GM18526 (cell line): Measurements from ENCODE around the gene C12orf43.

ENCODE experiments used
- POLR2A ChIP-seq: IDR thresholded peaks from 3 replicates; pipeline ENCODE4 v1.6.1; 2011; ENCODE audit not compliant: insufficient read length; ENCODE audit errors: extremely low read depth

C12orf43 gene

DNA sequence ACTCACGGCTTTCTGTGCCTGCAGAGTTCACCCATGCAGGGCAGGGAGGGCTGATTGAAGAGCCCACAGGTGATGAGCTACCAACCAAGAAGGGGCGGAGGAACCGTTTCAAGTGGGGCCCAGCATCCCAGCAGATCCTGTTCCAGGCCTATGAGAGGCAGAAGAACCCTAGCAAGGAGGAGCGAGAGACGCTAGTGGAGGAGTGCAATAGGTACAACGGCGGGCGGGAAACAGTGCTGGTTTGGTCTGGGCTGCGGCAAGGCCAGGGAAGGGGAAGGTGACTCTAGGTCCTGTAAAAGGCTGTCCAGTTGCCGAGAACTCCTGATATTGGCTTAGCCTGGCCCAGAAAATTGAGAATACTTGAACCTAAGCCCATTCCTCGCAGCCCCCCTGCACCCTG is 22.8 kb downstream of the C12orf43 start:
- no peak for TF ChIP-seq POLR2A

DNA sequence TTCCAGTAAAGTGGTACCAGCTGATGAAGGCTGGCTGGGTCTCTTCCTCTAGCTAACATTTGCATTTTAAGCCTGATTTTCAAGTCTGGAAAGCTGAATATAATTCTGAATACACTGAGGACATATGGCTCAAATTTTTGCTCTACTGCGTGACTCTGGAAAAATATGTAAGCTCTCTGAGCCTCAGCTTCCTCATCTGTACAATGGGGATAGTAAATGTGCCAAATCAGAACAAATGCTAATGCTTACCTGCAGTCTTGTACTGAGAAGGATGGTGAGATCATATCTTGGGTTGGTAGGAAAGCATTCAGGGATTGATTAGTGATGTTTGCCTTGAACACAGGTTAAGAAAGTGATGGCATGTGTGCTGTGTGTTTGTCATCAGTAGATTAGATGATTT is 23.3 kb downstream of the C12orf43 start:
- no peak for TF ChIP-seq POLR2A

DNA sequence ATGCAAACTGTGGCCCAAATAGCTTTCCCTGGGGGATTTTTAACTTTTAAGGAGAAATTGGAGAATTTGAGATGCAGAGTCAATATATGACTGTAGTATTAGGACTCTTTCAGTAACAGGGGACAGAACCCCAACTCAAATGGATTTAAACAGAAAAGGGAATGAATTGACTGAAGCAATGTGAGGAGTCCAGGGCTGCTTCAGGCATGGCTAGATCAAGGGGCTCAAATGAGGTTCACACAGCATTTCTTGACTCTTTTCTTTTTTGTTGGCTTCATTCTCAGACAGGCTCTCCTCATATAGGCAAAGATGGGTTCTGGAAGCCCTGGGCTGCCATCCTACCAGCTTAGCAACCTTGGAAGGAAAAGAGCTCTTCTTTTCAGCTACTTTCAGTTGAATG is 24.3 kb downstream of the C12orf43 start:
- TF ChIP-seq POLR2A: no peak

DNA sequence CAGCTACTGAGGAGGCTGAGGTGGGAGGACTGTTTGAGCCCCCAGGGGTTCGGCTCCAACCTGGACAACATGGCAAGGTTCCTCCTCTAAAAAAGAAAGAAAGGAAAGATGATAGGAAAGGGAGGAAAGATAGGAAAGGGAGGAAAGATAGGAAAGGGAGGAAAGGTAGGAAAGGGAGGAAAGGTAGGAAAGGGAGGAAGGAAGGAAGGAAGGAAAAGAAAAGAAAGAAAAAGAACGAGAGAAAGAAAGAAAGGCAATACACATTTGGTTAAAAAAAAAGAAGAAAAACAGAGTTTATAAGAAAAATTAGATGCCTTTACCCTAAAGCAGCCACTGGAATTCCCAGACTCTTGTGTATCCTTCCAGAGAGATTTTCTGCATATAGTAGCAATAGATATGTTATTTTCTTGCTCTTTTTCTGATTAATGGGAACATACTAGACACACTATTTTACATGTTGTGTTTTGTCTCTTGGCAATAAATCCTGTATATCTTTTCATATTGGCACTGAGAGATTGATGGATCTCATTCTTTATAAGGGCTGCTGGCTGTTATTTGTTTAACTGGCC is 25.7 kb downstream of the C12orf43 start:
- no peak for TF ChIP-seq POLR2A

DNA sequence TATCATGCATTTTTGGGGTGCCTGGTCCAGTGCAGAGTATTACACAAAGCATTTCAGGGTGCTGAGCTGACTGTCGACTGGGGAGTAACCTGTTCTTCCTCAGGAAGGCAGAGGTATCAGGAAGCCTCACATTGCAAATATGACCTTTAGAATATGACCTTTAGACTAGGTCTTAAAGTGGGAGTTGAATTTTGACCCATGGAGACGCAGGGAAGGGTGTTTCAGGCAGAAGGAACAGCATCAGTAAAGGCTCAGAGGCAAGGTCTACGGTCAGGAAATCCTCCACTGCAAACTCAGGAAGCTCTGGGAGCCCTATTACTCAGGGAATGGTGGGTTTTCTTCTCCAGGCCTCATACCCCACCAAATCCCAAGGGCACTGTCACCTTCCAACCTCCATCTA is 26.6 kb downstream of the C12orf43 start:
- no peak for TF ChIP-seq POLR2A

DNA sequence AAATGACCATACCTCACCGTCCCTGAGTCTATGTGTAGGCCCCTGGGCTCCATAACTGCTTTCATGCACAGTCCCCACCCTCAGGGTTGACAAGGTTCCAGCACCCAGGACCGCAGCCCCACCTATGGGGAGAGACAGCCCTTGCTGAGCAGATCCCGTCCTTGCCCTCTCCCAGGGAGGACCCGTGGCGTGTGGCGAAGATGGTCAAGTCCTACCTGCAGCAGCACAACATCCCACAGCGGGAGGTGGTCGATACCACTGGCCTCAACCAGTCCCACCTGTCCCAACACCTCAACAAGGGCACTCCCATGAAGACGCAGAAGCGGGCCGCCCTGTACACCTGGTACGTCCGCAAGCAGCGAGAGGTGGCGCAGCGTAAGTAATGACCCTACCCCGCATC is 27.6 kb downstream of the C12orf43 start:
- no peak for TF ChIP-seq POLR2A

DNA sequence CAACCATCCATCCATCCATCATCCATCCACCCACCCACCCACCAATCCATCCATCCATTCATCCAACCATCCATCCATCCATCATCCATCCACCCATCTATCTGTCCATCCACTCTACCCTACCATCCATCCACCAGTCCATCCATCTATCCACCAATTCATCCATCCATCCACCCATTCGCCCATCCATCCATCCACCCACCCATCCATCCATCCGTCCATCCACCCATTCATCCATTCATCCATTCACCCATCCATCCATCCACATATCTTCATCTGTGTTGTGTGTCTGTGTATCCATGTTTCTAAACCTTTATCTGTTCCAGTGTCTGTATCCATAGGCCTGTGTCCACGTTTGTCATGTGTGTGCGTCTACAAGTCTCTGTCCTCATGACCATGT is 28.1 kb downstream of the C12orf43 start:
- no peak for TF ChIP-seq POLR2A

DNA sequence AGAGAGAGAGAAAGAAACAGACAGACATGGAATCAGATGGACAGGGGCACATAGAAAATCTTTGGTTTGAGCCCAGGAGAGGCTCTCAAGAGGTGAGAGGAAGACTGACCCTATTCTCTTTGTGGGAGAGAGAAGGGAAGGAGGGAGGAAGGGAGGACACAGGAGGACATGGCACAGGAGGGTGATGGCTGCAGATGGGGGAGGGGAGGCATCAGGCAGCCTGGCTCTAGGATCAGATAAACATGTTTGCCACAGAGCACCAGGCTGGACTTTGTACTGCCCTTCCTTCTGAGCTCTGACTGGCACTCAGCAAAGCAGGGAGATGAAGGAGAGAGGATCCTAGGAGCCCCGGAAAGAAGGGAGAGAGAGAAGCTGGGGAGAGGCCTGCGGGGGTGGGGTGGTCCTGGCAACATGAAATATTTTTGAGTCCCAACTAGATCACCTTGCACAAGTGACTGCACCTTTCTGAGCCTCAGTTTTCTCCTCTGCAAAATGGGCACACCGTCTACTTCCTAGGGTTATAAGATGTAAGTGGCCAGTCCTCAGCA is 31.9 kb downstream of the C12orf43 start:
- TF ChIP-seq POLR2A: no peak

DNA sequence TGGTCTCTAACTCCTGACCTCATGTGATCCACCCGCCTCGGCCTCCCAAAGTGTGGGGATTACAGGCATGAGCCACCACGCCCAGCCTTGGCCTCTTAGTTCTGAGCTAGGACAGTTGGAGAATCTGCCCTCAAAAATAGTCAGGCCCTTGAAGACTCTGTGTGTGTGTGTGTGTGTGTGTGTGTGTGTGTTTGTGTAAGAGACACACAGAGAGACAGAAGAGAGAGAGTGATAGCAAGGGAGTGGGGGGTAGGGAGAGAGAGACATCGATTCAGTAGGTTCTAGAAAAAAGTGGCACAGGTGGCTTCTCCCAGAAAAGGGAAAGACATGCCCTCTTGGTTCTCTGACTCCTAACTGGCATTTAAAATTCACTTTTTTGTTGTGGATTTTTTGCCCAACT is 32.5 kb downstream of the C12orf43 start:
- TF ChIP-seq POLR2A: no peak

DNA sequence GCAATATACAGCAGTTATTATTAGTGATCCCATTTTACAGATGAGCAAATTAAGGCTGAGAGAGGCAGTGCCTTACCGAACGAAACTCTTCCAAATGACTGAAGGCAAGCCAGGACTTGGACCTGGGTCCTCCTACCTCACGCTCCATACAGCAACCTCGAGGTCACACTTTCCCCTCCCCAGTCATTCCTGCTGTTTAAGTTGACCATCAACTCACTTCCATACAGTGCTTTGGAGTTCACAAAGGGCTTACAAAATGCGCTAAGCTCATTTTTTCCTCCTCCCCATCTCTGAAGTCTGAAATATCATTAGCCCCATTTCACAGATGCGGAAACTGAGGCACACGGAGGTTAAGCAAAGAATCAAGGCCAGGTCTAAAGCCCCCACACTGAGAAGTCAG is 33.6 kb downstream of the C12orf43 start:
- TF ChIP-seq POLR2A: no peak

DNA sequence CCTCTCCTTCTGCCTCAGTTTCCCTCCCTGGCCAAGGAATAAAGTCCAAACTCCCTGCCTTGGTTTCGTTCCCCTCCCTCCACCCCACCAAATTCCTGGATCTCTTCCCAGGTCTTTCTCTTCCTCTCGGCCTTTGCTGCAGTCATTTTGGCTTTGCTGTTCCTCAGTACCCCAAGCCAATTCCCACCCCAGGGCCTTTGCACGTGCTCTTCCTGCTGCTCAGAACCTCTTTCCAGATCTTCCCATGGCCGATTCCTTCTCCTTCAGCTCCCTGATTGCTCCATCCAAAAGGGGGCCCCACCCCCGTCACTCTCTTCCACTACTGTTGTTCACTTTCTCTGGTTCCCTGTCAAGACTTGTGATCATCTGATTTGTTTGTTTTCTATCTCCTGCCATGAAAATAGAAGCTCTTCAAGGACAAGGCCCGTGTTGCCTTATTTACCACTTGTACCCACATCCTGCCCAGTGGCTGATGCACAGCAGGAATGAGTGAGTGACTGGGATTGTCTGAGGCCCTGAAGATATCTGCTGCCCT is 34.8 kb downstream of the C12orf43 start:
- TF ChIP-seq POLR2A: no peak

DNA sequence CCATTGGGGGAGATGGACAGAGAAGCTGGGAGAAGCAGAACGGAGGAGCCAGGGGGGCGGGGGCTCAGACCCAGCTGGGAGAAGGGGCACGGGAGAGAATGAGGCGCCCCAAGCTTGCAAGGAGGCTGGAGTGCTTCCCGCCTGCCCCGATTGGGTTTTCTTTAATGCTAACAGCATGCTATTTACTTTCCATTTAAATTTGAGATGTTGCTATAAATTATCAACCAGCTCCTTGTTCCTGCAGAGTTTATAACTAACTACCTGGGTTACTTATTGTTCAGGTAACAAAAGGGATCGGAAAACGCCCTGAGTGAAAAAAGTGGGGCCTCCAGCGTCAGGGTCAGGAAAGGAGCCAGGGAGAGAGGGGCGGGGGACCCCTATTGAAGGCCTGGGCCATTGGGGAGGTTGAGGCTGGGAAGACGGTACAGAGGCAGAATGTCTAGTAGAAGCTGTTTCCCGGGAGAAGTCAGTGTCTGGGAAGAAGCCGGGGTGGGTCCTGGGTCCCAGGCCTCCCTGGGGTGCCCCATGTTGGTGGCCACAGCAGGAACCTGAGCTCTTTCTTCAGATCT is 35.4 kb downstream of the C12orf43 start:
- no peak for TF ChIP-seq POLR2A

DNA sequence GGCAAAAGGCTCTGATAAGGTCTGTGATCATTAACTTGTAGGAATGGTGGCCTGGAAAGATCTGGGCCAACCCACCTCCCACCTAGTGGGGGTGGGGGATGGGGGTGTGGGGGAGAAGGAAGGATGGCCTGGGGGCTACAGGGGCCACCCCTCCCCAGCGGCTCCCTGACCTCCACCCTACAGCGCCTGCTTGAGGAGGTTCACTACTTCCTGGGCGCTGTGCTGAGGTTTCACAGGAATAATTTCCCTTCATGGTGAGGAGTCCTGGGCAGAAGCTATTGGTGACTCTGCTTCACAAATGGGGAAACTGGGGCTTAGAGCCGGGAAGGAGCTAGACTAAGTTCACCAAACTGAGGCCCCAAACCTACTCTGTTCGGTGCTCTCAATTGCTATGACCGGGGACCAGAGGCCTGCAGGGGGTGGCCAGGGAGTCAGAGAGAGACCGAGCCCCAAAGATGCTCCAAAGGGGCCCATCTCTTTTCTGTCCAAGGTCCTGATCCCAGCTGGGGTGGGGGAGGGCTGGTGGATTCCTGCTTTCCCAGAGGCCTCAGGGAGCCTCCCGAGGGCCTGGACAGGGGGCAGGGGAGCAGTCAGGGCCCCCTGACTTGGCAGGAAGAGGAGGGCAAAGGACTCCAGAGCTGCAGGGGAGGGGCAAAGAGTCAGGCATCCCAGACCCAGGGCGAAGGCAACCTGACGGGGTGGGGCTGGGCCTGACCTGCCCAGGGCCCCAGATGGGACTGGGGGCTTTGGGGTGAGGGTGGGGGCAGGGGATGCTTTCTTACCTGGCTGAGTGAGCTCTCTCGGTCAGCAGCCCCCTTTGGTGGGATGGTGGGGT is 36.2 kb downstream of the C12orf43 start:
- no peak for TF ChIP-seq POLR2A

DNA sequence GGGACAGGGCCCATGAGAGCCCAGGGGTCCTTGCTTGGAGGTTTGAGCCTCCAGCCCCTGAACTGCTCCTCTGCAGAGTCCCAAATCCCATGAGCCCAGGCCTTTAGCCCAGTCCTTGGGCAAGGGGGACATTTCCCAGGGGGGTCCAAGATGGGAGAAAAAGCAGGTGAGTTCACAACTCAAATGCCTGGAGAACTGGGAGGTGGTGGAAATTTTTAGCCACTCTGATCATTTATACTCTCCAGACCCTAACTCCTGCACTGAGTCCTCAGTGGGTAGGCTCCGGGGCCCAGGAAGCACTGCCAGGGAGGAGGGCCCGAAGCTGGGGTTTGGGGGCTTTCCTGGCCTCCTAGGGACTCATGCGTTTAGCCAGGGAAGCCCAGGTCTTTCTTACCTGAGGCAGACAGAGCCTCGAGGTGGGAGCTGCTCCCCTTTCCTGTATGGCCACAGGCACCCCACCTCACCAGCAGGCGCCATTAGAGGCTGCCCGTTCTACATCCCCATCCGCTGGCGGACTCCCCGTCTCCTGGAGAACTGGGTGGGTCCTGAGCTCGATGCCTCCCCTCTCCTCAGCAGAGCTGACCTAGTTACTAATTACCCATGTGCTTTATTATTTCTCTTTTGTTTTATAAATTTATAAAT is 36.9 kb downstream of the C12orf43 start:
- no peak for TF ChIP-seq POLR2A

DNA sequence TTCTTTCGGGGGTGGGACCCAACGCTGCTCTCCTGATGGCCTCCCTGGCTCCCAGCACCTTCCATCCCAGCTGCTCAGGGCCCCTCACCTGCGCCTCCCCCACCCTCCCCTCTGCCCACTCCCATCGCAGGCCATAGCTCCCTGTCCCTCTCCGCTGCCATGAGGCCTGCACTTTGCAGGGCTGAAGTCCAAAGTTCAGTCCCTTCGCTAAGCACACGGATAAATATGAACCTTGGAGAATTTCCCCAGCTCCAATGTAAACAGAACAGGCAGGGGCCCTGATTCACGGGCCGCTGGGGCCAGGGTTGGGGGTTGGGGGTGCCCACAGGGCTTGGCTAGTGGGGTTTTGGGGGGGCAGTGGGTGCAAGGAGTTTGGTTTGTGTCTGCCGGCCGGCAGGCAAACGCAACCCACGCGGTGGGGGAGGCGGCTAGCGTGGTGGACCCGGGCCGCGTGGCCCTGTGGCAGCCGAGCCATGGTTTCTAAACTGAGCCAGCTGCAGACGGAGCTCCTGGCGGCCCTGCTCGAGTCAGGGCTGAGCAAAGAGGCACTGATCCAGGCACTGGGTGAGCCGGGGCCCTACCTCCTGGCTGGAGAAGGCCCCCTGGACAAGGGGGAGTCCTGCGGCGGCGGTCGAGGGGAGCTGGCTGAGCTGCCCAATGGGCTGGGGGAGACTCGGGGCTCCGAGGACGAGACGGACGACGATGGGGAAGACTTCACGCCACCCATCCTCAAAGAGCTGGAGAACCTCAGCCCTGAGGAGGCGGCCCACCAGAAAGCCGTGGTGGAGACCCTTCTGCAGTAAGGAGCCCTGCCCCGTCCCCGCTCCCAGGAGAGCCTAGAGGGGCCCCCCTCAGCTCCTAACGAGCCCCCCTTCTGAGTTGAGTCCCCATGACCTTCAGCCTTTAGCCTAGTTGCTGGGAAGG is 37.7 kb downstream of the C12orf43 start, which contains the start of gene HNF1A:
Gene HNF1A, plus strand, starts transcription at position 248 of the 924 bp plus-strand sequence. Its CDS starts 226 bp downstream, at position 474.
- TF ChIP-seq POLR2A: no peak
